Right lung (tissue), 5 donors: Measurements from ENCODE around the gene GNG4. TPM values are rescaled to one million over a fixed set of nuclear protein-coding genes. Genes with fewer than 3 reads are reported as not detected.
"Not testable (repeated sequence)": the region's sequence is repeated elsewhere in the genome, so short reads cannot be mapped to it uniquely, and the experiment has no call there.

ENCODE experiments used
- DNase-seq, 2 donors: peaks; one replicate each; pipeline ENCODE4 v3.0.0-alpha.2; 2013
- polyA plus RNA-seq, 5 donors: library from polyadenylated mRNA; unstranded; fragments of 120-200 nt; gene quantifications; one replicate each; pipeline versions ENCODE4 v1.2.1 to v1.2.3, GENCODE V29; 2013; ENCODE audit warnings: inconsistent platforms in 1 of 5, low replicate concordance in 1 of 5; ENCODE audit not compliant: insufficient read length in 5 of 5, insufficient read depth in 1 of 5

Gene GNG4
- polyA plus RNA-seq, 5 donors = 1.3 to 2.8 (median 1.7) TPM

DNA sequence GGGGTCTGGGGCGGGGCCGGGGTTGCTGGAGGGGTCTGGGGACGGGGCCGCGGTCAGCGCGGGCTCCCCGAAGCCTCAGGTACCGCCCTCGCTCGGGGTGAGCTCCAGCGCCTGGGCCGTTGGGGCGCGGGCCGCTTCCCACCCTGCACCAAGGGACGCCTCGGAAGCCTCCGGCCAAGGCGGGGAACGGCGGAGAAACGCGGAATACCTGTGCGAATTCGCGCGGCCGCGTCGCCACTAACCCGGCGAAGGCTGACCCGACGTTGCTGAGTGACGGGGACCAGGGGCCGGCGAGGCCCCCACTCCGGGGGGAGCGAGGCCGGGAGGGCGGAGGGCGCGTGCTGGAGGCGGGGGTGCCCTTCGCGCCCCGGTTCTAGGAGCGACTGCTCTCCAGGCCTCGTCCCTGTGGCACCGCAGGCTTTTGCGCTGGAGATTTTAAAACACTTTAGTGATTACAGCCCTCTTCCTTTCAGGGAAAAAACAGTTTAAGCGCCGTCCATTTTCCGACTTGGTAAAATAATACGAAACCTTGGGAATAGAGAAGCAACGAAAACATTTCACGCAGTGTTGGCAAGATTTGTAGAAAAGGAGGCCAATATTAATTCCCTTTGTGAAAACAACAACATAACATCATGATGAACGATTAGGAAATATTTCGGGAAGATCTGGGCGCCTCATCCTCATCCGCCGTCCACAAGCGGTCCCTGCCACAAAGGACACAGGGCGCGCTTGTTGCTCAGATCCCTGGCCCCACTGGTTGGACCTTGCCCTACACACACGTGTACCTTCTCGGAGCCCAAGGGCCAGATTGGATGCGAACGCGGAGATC is 971 bp upstream of the GNG4 start:
- DNase-seq = peak; percentile 16 to 23

DNA sequence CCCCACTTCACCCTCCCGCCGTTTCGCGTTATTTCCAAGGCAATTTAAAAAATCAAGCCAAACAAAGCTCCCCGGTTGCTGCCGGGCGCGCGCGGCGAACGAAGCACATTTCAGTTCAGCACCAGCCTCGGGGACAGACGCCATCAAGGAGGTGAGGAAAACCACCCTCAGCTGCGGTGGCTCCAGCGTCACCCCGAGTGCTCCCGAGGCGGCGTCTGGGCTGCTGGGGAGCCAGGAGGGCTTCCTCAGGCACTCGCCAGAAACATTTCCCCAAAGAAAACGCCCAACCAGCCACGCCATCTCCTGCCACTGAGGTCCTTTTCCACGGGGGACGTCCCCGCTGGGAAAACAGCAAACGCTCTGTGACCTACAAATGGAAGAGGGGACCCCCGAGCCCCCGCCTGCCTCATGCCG is 623 bp downstream of the GNG4 start:
- peak; percentile 63 to 64 for DNase-seq

- peak; percentile 13 to 14 for DNase-seq
These were observed 1.1 kb downstream of the GNG4 start for GRCh38 chr1:235648407-235648907.

DNA sequence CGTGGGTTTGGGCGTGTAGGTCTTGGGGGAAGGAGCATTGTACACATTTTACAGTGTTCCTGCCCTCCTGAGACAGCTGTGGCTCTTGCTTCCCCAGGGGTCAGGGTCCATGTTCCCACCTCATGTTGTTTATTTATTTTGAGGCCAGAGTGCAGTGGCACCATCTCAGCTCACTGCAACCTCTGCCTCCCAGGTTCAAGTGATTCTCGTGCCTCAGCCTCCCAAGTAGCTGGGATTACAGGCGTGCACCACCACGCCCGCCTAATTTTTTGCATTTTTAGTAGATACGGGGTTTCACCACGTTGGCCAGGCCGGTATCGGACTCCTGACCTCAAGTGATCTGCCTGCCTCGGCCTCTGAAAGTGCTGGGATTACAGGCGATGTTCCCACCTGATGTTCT is 2.0 kb downstream of the GNG4 start:
- not testable (repeated sequence) for DNase-seq

- DNase-seq = no peak
These were observed 3.1 kb downstream of the GNG4 start for GRCh38 chr1:235646463-235646862.

DNA sequence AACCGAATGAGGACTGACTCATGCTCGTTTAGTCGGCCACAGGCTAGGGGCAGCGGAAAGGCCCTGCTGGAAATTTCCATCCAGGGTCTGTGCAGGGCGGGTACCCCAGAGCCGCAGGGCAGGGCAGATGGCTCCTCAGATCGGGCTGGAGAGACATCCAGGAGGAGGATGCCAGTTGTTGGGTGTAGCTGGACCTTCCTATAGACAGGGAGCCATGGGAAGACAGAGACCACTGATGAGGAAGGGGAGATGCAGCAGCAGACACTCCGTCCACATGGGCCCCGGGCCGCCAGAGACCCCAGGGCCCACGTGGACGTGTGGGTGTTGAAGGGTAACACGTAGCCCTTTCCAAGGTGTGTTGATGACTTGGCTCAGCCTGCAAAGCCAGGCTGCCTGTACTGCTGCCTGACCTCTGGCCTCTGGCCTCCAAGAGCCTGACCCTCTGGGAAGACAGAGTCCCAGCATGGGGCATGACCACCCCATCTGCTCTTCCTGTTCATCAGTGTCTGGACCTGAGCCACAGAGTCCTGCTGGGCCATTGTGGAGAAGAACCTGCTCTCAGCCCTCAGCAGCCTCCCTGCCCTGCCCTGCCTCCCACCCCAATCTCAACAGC is 4.8 kb downstream of the GNG4 start:
- DNase-seq = no peak

- DNase-seq = no peak
These were observed 5.5 kb downstream of the GNG4 start for GRCh38 chr1:235643837-235644692.

DNA sequence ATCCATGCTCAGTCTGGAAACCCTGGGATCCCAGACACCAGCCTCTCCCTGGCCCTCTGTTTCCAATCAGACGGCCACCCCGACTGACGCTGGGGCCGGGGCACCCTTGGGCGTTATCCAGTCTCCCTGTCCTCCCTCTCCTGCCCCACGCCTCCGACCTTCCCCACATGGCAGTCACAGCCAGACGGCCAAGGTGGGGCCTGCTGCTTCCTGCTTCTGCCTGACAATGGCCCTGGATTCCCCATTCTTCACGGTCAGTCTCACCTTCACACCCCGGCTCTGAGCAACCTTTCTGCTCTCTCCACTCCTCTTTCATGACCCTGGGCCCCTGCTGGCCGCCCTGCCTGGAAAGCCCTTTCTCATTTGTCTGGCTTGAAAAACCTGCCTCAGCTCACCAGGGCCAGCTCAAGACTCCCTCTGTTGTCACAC is 6.6 kb downstream of the GNG4 start:
- DNase-seq = no peak

DNA sequence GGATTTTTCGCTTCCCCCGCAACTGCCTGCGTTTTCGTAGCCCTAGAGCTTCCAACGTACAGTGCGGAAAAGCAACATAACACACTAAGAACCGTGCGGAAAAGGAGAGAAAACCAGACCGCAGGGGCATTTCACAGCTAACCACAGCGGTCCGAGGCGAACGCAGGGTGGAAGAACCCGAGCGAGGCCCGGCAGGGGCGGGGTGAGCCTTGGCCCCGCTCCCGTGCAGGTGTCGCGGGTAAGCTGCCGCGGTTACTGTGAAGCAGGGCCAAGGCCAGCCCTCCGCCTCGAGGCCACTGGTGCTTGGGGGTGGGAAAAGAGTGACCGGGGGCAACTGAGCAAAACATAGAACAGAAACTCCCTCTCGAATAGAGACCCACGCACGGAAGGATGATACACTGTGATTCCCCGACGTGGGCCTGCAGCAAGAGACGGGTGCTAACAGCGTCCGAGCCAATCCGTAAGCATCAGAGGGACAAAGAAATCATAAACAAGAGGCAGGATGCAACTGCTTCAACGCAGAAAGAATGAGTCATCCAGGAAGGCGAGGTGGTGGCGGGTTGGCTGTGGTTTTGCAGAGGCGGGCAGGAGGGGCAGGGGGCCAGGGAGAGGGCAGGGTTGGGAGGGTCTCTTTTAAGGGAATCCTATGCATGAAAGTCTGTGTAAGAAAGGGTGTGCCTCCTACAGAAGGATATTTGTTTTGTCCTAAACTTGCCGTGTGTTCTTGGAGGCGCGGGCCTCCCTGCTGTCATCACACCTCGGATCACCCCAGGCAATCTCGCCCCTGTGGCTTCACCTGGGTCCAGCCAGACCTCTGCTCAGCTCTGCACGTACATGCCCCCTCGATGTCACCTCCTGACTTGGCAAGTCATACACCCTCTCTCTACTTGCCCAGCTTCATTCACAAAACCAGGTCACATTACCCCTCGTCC is 7.3 kb downstream of the GNG4 start:
- no peak for DNase-seq

DNA sequence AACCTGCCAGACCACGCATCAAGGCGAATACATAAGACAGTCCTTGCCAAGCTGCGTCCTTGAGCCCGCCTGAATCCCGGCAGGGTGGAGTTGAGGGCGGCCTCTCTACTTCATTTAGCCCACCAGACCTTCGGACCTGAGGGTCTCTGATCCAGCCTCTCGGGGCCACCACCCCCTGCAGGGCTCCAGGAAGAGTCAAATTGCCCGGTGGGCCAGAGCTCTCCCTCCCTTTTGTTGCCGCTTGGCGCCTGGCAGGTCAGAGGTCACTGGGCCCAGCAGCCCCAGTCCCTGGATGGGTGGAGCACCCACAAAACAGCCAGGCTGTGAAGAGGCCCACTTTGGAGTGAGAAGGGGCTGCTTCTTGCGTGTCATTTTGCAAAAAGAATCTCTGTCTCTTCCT is 9.0 kb downstream of the GNG4 start:
- no peak for DNase-seq

- DNase-seq = no peak
These were observed 10.1 kb downstream of the GNG4 start for GRCh38 chr1:235639226-235640205.

DNA sequence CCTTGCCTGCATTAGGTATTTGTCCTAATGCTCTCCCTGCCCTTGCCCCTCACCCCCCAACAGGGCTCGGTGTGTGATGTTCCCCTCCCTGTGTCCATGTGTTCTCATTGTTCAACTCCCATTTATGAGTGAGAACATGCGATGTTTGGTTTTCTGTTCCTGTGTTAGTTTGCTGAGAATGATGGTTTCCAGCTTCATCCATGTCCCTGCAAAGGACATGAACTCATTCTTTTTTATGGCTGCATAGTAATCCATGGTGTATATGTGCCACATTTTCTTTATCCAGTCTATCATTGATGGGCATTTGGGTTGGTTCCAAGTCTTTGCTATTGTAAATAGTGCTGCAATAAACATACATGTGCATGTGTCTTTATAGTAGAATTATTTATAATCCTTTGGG is 11.0 kb downstream of the GNG4 start:
- DNase-seq = not testable (repeated sequence)

DNA sequence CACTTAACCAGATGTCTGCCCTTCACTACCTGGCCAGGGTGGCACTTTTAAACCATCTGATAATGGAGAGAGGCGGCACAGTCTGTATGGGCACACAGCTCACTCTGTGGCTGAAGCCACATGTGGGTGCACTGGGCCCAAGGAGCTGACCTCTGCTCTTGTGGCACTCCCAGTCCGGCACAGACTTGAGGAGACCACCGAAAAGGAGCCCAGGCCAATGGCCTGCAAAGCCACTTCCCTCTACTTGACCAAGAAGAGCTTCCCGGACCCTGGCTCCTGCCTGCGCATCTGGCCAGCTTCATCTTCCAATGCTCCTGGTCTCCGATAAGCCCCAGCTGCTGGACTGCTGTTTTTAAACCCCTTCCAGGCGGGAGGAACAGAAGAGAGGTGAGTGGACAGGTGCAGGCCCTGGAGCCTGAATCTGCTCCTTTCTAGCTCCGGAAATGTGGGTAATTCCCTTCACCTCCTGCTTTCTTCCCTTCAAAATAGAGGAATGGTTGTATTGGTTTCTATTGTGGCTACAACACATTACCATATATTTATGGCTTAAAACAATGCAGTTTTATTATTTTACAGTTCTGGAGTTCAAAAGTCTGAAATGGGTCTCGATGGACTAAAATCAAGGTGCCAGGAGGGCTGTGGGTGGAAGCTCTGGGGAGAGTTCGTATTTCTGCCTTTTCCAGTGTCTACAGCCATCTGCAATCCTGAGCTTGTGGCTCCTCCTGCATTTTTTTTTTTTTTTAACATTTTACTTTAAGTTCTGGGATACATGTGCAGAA is 11.6 kb downstream of the GNG4 start:
- DNase-seq = no peak

- DNase-seq = no peak
These were observed 13.5 kb downstream of the GNG4 start for GRCh38 chr1:235635938-235636662.

DNA sequence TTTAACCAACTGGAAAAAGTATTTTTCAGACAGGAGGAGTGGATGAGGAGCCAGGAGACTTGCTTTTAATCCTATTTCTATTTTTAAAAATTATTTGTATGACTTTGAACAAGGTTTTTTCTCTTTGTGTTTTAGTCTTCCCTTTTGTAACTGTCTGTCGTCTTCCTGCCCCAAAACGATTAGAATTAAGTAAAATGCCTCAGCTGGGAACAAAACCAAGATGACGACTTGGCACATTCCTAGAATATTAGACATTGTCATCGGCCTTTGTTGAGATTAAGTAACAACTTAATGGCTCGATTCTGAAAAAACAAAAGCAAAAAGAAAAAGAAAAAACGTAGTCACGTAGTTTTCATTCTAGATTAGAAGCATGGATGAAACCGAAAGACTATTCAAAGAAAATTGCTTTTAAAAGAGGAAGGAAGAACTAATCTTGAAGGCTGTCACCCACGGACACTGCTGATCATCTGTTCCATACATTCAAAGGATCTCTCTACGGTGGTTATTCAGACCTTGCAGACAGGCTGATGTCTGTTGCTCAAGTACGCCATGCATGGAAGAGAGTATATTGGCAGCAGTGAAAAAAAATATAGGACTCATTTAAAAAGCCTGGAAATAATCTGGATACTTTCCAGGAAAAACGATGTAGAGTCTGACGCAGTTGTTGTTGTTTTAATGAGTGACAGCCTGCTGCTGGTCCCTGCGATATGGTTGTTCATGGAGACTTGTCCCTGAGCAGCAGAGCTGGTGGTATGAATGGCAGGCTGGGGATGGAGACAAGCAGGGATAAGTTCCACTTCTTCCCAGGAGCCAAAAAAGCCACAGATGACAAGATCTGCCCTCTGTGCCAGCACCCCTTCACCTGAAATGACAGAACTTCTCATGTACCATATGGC is 16.8 kb downstream of the GNG4 start:
- DNase-seq = peak; percentile 20 to 42

GRCh38 chr1:235631816-235632215 is 17.8 kb downstream of the GNG4 start:
- no peak for DNase-seq
